ENCODE measurements around the gene UBE2V1.

UBE2V1 gene

GRCh38 chr20:50043573-50044352, 69.2 kb downstream of the UBE2V1 start:
- DNase-seq (ENCODE audit: low spot score): no peak

DNA sequence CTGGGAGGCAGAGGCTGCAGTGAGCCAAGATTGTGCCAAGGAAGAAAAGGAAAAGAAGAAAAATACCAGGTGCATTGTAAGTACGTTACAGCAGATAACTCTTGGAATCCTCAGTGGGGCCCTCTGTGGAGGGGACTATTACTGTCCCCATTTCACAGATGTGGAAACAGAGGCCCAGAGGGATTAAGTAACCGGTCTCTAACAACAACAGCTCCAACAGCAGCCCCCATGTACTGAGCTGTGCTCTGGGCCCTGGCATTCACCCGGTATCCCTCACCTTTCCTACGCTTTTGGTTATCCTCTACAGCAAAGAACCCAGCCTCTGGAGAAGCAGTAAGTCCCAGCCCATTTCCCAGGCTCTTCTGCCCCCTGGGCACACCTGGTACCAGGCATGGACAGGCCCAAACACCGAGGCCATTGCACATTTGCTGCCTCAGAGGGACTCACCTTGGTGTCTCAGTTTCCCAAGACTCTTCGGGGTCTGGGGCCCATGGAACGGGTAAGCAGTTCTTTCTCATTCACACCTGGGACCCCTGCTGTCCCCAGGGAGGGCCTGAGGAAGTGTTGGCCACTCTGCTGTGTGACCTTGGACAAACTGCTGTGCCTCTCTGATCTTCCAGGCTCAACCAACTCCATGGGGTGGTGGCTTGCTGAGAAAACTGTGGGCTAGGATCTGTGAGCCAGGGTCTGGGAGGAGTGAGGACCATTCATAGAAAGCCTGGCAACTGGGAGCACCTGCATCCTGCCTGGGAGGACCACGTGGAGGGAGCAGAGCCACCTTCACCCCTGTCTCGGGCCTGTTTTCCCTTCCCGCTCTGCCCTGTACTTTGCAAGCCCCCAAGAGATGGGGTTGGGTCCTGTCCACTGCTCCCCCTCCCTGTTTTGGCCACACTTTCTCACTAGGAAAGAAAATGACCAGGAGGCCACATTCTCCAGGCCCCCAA, 70.3 kb downstream of the UBE2V1 start:
- DNase-seq (ENCODE audit: low spot score): no peak

DNA sequence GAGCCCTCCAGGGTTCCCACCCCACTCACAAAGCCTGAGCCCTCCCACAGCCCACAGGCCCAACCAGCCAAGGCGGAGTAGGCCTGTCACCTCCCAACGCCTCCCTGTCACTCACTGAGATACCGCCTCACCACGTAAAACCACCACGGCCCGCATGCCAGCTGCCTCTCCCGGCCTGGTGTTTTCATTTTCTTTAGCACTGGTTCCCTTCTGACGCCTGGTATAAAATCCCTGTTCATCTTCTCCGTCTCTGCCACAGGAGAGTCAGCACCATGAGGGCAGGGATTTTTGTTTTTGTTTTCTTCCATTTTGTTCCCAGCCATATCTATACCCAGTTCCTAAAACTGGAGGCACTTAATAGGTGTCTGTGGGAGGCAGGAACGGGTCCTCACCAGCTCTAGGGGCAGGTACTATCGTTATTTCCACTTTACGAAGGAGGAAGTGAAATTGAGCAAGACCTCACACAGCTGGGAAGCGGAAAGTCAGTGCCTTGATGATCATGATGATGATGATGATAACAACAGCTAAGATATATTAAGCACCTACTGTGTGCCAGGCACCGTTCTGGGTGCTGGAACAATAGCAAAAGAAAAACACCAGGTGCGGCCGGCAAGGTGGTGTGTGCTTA, 71.6 kb downstream of the UBE2V1 start:
- DNase-seq (ENCODE audit: low spot score): no peak

DNA sequence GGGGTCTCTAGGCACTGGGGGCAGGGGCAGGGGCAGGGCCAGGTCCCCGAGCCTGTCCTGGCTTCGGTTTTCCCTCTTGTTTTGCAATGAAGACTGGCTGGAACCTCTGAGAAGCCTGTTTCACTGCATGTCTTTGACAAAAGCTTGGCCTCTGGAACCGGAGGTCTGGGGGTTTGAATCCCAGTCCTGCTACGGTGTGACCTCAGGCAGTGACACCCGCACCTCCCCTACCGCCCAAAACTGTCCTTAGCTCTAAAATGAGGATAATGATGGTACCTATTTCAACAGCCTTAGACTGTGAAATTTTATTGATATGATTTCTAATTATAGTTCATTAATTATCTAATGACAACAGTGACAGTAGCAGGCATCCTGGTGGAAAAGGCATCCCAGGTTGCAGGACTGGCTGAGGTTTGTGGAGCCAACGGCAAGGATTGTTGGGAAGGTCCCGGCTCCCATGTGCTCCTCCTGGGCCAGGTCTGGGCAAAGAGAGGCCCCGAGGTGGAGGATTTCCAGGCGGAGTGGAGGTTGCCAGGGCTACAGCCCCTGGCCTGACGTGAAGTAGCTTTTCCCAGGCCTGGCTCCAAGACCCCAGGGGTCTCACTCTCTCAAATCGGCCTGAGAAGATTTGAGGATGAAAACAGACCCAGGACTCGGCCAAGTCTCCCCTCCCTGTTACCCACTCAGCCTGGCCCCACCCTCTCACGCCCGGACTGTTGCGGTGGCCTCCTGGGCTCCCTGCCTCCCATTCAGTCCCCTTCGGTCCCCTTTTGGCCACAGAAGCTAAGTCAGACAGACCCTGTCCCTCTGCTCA, 72.3 kb downstream of the UBE2V1 start:
- DNase-seq (ENCODE audit: low spot score): no peak

GRCh38 chr20:50039706-50040431, 73.1 kb downstream of the UBE2V1 start:
- no peak for DNase-seq (ENCODE audit: low spot score)

GRCh38 chr20:50038574-50038991, 74.4 kb downstream of the UBE2V1 start:
- no peak for DNase-seq (ENCODE audit: low spot score)

- DNase-seq (ENCODE audit: low spot score): no peak
These were observed 74.8 kb downstream of the UBE2V1 start for GRCh38 chr20:50038169-50038568.

GRCh38 chr20:50037575-50037974, 75.4 kb downstream of the UBE2V1 start:
- no peak for DNase-seq (ENCODE audit: low spot score)

- DNase-seq (ENCODE audit: low spot score): no peak
These were observed 75.8 kb downstream of the UBE2V1 start for GRCh38 chr20:50037123-50037522.

GRCh38 chr20:50036703-50037102, 76.2 kb downstream of the UBE2V1 start:
- DNase-seq (ENCODE audit: low spot score): no peak

DNA sequence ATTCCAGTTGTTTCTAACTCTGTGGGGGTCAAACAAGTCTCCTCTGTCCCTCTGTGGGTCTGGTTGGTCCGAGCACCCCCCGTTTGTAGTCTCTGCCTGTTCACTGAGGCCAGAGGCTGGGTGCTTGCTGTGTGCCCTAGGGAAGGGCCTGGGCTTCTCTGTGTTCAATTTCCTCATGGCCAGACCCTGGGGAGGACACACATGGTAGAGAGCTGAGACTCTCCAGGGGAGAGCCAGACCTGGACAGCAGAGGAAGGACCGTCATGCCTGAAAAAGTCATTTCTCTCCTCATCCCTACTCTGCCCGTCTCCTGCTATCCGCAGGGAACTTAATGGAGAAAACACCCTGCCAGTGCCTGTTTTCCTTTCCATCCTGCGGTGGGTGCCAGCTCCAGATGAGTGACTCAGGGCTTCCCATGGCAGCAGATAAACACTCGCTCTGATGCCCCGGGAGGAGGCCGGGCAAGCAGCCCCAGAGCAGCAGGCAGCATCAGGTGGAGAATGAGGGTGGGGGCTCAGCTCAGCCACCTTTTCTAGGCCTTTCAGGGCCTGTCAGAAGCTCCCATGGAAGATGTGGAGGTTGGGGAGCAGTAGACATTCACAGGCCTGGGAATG, 78.3 kb downstream of the UBE2V1 start:
- no peak for DNase-seq (ENCODE audit: low spot score)

- DNase-seq (ENCODE audit: low spot score): no peak
These were observed 79.8 kb downstream of the UBE2V1 start for GRCh38 chr20:50032955-50033666.

All from kidney capillary endothelial cell (primary cell).